Activated CD8-positive, alpha-beta T cell treated with anti-CD3 and anti-CD28 coated beads, Interleukin-2, amount 10 ng/mL, durations not matched to agents 7 days and 5 days (primary cell): ENCODE measurements around the gene HOXA10. TPM values are rescaled to one million over a fixed set of nuclear protein-coding genes. Genes with fewer than 3 reads are reported as not detected.
A peak's percentile ranks its signal among the peaks of the same experiment; 100 is the strongest.

Experiments used
- ATAC-seq: fragments of 150-1000 bp; cut with Tn5 transposase; one replicate; pipeline ENCODE4 v1.10.0; 2021; ENCODE audit warnings: moderate library complexity
- CTCF ChIA-PET: fragments of 350-600 bp; sonication (Branson Sonifier 250); formaldehyde crosslinking; loops from one replicate; lab custom pipeline; 2021; ENCODE audit warnings: antibody characterized with exemption; lab: Charles Lee
- POLR2A ChIA-PET: fragments of 350-600 bp; sonication (Branson Sonifier 250); formaldehyde crosslinking; loops from one replicate; lab custom pipeline; 2021; ENCODE audit warnings: antibody characterized with exemption; lab: Charles Lee
- DNase-seq: peaks from one replicate; pipeline ENCODE4 v3.0.0-alpha.2; 2020
- H3K27ac Mint-ChIP-seq: one replicate; pipeline ENCODE4 v1.8.0; 2021; ENCODE audit warnings: mild to moderate bottlenecking, mixed read lengths
- H3K27me3 Mint-ChIP-seq: one replicate; pipeline ENCODE4 v1.8.0; 2021; ENCODE audit warnings: low read depth, mixed read lengths
- H3K36me3 Mint-ChIP-seq: one replicate; pipeline ENCODE4 v1.8.0; 2021; ENCODE audit warnings: low read depth, mixed read lengths
- H3K4me1 Mint-ChIP-seq: one replicate; pipeline ENCODE4 v1.8.0; 2021; ENCODE audit warnings: low read depth, mixed read lengths
- H3K4me3 Mint-ChIP-seq: one replicate; pipeline ENCODE4 v1.8.0; 2021; ENCODE audit warnings: mild to moderate bottlenecking, mixed read lengths
- H3K9me3 Mint-ChIP-seq: one replicate; pipeline ENCODE4 v1.8.0; 2022; ENCODE audit warnings: mixed read lengths; ENCODE audit not compliant: insufficient read depth
- total RNA-seq, 2 experiments: library from RNA; stranded (reverse); gene quantifications; one replicate each; pipeline ENCODE4 v1.2.3, GENCODE V29; 2021

HOXA10 gene
- total RNA-seq: not detected

DNA sequence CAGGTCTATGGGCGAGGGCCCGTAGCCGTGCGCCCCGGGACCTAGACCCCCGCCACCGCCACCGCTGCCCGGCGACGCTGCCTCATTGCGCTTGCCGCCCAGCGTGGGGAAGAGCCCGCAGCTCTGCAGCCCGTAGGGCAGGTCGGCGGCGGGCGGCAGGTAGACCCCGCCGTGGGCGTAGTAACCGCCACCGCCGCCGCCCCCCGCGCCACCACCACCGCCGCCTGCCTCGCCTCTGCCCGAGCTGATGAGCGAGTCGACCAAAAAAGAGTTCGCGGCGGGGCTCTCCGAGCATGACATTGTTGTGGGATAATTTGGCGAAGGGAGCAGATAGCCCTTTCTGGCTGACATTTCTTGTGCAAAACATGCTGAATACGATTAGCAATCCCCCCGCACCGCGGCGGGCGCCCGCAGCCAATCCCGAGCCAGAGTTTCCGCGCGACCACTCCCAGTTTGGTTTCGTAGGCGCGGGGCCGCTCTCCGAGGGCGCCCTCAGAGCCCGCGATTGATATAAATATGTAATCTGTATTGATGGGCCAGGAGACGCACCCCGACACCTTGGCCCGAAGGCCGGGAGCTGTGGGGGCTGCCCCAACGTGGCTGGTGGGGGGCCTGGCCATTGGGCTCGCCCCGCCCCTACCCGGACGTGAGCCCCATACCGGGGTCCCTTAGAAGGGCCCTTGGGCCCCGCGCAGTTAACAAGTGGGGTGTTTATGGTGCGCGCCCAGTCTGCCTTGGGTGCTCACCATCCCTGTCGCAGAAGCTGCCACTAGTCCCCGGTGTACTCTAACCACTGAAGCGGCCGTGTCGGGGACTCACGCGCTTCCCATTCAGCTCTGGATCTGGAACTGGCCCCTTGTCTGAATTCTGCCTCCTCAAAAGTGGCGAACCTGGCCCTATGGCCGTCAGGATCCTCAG lies at the start of gene HOXA10:
Gene HOXA10 (minus strand): TSS at position 365 of the 918 bp plus-strand sequence. CDS start 14 bp downstream, at position 351.
- Mint-ChIP-seq H3K27ac (no peak within 1 kb of the TSS), H3K4me1 (peaks cover 10% of the 10 kb centered on the region), H3K9me3 (no peaks in the 10 kb centered on the region), H3K4me3 (peak within 1 kb of the TSS; percentile 31), H3K36me3 (peaks cover 5% of the 10 kb centered on the region), H3K27me3 (peaks cover 60% of the 10 kb centered on the region)
- ChIA-PET POLR2A (no interaction called here), CTCF (interaction anchor here (1.0 kb wide), 1 partner anchor 22 kb away, joined by 4 read pairs; no protein-coding TSS in a partner anchor)
- no peak for ATAC-seq
- no peak for DNase-seq

DNA sequence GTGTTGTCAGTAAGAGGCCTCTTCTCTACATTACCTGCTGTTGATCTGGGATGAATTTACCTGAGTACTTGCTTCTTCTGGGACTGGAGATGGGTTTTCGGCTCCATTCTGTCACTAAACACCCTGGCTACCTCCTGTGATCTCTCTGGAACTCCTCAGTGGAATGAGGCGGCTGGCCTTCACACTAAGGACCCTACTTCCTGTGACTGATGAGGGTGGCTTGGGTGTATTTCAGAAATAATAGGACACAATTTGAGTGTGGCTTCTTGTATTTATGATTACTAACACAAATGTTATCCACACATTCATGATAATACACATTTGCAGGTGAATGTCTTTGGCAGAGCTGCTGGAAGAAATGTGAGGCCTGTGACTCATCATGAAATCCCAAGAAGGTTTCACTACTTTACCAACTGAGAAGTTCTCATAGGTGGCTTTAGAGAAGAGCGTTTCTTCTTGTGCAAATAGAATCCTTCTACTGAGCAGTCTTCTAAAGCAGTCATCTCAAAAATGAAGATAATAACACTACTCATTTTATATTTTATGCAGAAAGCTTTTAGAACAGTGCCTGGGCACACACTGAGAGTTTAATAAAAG lies 47.2 kb upstream of the HOXA10 start:
- ATAC-seq (no peak), DNase-seq (no peak)
- Mint-ChIP-seq H3K9me3 (no peaks in the 10 kb centered on the region), H3K27me3 (peaks cover 66% of the 10 kb centered on the region), H3K27ac (no peak overlapping the region), H3K36me3 (no peaks in the 10 kb centered on the region), H3K4me1 (peaks cover 1% of the 10 kb centered on the region), H3K4me3 (no peak overlapping the region)
- ChIA-PET POLR2A (interaction anchor here (0.8 kb wide), 1 partner anchor 10 kb away, joined by 3 read pairs; no protein-coding TSS in a partner anchor), CTCF (interaction anchor here (1.2 to 1.3 kb wide), 2 partner anchors 10 to 11 kb away, joined by 3 read pairs; no protein-coding TSS in a partner anchor)

DNA sequence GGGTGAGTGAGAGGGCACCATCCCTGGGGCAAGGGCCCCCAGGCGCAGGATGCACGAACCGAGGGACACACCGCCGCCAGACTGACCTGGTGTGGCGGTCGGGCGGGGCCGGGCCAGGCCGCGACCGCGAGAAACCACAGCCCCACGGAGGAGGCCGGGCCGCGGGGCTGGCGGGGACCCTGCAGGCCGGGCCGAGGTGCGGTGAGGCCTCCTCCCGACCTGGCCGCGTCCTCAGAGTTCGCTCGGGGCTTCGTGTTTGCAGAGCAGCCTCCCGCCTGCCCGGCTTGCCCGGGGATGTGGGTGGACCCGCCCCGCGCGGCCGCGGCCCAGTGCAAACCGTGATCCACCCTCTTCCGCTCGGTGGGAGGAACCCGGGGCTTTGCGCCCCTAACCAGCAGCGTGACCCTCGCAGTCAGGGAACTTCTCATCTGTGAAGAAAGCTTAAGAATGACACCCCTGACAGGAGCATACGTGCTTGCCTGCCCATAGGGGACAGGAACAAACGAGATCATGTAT lies 46.4 kb upstream of the HOXA10 start:
- CTCF ChIA-PET: interaction anchor here (1.3 kb wide), 1 partner anchor 9 kb away, joined by 3 read pairs; no protein-coding TSS in a partner anchor
- no peaks in the 10 kb centered on the region for H3K9me3 Mint-ChIP-seq
- H3K27me3 Mint-ChIP-seq: peaks cover 70% of the 10 kb centered on the region
- no peak for DNase-seq
- no peaks in the 10 kb centered on the region for H3K36me3 Mint-ChIP-seq
- H3K4me3 Mint-ChIP-seq: no peak overlapping the region
- ATAC-seq: no peak
- POLR2A ChIA-PET: interaction anchor here (0.8 kb wide), 1 partner anchor 9 kb away, joined by 3 read pairs; no protein-coding TSS in a partner anchor
- H3K4me1 Mint-ChIP-seq: peaks cover 1% of the 10 kb centered on the region
- H3K27ac Mint-ChIP-seq: no peak overlapping the region

DNA sequence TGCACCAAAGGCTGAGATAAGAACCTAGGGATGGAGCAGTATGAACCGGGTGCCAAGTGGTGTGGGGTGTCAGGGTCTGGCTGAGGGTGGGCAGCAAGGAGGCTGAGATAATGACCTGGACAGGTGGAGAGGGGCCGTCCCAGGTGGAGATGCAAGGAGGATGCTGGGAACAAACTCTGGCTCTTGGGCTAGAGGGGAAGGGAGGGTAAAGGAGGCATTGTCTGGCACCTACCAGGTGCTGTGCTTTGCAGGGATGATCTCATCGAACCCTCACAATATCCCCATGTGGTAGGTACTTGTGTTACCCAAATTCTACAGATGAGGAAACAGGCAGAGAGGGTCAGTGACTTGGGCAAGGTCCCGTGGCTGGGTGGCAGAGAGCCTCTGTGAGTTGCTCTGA lies 45.7 kb upstream of the HOXA10 start:
- Mint-ChIP-seq H3K4me1 (peaks cover 1% of the 10 kb centered on the region), H3K9me3 (no peaks in the 10 kb centered on the region), H3K4me3 (no peak overlapping the region), H3K27ac (no peak overlapping the region), H3K27me3 (peaks cover 70% of the 10 kb centered on the region), H3K36me3 (no peaks in the 10 kb centered on the region)
- no peak for ATAC-seq
- POLR2A ChIA-PET: no interaction called here
- CTCF ChIA-PET: no interaction called here
- DNase-seq: no peak

DNA sequence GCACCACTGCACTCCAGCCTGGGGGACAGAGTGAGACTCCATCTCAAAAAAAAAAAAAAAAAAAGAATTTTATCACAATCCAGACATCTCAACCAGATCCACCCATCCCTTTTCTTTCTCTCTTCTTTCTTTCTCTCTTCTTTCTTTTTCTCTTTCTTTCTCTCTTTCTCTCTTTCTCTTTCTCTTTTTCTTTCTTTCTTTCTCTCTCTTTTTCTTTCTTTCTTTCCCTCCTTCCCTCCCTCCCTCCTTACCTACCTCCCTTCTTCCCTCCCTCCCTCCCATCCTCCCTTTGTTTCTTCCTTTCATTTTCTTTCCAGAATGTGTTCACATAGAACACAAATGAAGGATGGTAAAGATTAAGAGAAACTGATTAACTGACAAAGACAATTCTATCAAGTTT lies 43.8 kb upstream of the HOXA10 start:
- POLR2A ChIA-PET: interaction anchor here (0.7 kb wide), 1 partner anchor 20 kb away, joined by 3 read pairs; no protein-coding TSS in a partner anchor
- no peaks in the 10 kb centered on the region for H3K36me3 Mint-ChIP-seq
- ATAC-seq: no peak

DNA sequence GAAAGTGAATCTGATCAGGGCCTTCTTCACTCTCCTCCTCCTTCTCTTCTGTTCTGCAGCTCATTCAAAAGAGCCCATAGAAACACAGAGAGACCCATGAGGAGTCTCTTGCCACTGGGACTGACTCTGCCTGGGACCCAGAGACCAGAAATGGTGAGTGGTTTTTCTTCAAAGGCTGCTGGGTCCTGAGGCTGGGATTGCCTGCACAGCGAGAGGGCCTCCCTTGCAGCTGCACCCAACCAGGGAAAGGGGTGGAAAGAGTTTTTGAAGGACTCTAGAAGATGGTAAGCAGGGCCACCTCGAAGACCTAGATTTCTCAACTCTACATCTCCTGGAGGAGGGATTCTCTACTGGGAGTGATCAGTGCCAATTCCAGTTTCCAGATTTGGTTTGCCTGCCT lies 41.2 kb upstream of the HOXA10 start:
- DNase-seq (no peak), ATAC-seq (no peak)
- Mint-ChIP-seq H3K36me3 (no peaks in the 10 kb centered on the region), H3K4me3 (no peak overlapping the region), H3K27ac (no peak overlapping the region), H3K27me3 (peaks cover 76% of the 10 kb centered on the region), H3K9me3 (no peaks in the 10 kb centered on the region), H3K4me1 (peaks cover 5% of the 10 kb centered on the region)
- POLR2A ChIA-PET: no interaction called here
- CTCF ChIA-PET: interaction anchor here (1.3 kb wide), 1 partner anchor 19 kb away, joined by 5 read pairs; no protein-coding TSS in a partner anchor

More for the DNA sequence above, 43.8 kb upstream of the HOXA10 start:
- CTCF ChIA-PET: interaction anchor here (1.1 kb wide), 1 partner anchor 38 kb away, joined by 3 read pairs; no protein-coding TSS in a partner anchor
- Mint-ChIP-seq H3K27me3 (peaks cover 72% of the 10 kb centered on the region), H3K27ac (no peak overlapping the region), H3K4me3 (no peak overlapping the region), H3K9me3 (no peaks in the 10 kb centered on the region), H3K4me1 (peaks cover 1% of the 10 kb centered on the region)
- no peak for DNase-seq

DNA sequence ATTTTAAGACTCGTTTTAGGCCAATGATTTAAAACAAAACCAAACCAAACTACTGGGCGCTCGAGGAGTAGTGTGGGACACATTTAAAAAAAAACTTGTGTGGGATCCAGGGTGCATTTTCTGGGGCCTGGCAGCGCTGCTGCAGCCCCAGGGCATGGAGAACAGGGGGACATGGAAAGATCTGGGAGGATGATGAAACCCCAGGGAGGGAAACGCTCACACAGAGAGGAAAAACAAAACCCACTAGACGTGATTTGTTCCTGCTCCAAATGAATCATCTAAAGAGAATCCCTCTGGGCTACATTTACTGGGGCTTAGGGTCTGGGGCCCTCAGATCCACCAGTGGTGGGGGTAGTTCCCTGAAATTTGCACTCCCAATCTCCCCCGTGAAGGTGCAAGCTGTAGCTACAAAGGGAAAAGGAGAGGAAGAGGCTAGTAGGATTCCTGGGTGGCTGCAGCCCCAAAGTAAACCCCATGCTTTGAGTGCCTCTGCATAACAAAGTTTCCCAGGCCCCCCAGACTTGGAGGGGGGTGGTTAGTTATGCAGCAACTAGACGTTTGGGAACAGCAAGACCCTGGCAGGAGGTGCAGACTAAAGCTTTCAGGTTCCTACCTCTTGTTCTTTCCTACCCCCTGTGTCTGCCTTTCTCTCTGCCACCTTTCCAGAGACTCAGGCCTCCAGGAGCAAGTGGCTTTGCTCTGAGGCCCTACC lies 40.3 kb upstream of the HOXA10 start:
- DNase-seq (no peak), ATAC-seq (no peak)
- Mint-ChIP-seq H3K27ac (no peak overlapping the region), H3K9me3 (no peaks in the 10 kb centered on the region), H3K27me3 (peaks cover 76% of the 10 kb centered on the region), H3K4me1 (peaks cover 5% of the 10 kb centered on the region), H3K36me3 (no peaks in the 10 kb centered on the region), H3K4me3 (no peak overlapping the region)
- ChIA-PET CTCF (interaction anchor here (1.3 kb wide), 1 partner anchor 18 kb away, joined by 5 read pairs; no protein-coding TSS in a partner anchor), POLR2A (no interaction called here)

DNA sequence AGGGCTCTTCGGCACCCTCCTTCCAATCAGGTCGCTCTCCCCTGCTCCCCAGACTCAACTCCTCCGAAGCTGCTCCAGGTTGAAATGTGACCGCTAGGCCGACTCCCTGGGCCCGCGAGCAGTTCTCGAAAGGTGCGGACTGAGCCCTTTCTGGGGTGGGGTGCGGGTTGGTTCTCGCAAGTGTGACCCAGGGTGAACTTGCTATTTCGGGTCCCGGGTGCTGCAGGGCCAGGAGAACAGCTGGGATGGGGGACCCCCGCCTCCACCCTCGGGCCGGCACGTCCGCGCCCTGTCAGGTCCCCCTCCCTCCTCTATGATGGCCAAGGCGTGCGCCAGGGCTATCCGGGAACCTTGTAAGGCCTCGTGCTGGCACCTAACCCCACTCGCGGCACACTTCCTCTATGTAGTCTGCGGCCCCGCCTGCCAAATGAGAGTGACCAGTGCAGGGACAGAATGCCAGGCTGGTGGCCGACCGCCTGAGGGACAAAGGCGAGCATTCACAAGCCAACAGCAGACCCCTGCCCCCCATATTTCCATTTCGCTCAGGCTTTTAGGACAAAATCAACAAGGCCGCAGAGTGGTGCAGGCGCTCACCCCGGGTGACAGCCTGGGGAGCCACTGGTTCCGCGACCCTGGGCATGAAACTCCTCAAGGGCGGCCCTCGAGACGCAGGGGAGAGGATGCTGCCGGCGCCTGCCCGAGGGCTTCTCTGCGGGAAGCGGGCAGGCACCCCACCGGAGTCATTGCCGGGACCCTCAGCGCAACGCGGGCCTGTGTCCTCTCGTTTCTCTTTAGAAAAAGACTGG lies 39.5 kb upstream of the HOXA10 start:
- ChIA-PET POLR2A (no interaction called here), CTCF (interaction anchor here (1.3 kb wide), 1 partner anchor 18 kb away, joined by 5 read pairs; no protein-coding TSS in a partner anchor)
- H3K9me3 Mint-ChIP-seq: no peaks in the 10 kb centered on the region
- H3K27ac Mint-ChIP-seq: no peak overlapping the region
- H3K27me3 Mint-ChIP-seq: peaks cover 73% of the 10 kb centered on the region
- peaks cover 5% of the 10 kb centered on the region for H3K4me1 Mint-ChIP-seq
- no peak overlapping the region for H3K4me3 Mint-ChIP-seq
- H3K36me3 Mint-ChIP-seq: no peaks in the 10 kb centered on the region
- ATAC-seq: no peak
- DNase-seq: no peak

DNA sequence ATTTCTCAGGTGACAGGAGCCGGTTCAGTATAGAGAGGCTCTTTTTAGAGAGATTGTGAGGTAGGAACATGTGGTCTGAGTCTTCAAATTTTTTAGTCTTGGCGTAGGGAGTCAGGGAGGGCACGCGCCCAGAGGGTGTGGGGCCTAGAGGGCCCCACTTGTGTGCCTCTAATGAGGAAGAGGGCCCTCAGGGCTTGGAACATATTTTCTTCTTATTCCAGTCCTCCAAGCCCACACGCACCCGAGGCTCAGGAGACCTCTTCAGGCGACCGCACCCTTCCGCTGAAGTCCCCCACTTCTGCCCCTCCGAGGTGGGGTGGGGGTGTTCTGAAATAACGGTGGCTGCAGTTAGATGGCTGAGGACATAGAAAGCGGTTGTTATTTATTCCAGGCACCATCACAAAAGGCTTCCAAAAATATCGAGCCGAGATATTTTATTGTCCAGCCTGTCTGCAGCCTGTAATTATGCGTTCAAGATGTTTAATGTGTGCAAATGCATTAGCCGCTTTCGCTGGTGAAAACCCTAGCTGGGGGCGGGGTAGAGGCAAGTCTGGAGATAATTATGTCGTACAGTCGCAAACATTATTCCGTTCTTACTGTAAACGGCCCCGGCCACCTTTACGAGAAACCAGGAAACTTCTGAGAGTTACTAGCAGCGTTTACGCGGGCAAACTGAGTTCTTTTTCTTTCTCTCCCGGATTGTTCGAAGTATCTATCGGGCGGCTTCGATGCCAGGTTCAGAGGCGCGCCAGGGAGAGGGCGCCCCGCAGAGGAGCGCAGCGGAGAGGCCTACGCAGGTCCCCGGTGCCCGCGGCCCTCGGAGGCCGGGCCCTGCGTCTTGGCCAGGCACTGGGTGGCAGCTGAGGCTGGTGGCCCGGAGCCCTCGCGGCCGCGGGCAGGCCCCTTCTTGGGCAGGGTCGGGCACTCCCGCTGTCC lies 38.6 kb upstream of the HOXA10 start:
- Mint-ChIP-seq H3K4me1 (peaks cover 5% of the 10 kb centered on the region), H3K9me3 (no peaks in the 10 kb centered on the region), H3K36me3 (no peaks in the 10 kb centered on the region), H3K27ac (no peak overlapping the region), H3K27me3 (peaks cover 78% of the 10 kb centered on the region), H3K4me3 (no peak overlapping the region)
- ChIA-PET CTCF (interaction anchor here (1.1 kb wide), 1 partner anchor 8 kb away, joined by 3 read pairs; no protein-coding TSS in a partner anchor), POLR2A (no interaction called here)
- DNase-seq (no peak), ATAC-seq (no peak)

DNA sequence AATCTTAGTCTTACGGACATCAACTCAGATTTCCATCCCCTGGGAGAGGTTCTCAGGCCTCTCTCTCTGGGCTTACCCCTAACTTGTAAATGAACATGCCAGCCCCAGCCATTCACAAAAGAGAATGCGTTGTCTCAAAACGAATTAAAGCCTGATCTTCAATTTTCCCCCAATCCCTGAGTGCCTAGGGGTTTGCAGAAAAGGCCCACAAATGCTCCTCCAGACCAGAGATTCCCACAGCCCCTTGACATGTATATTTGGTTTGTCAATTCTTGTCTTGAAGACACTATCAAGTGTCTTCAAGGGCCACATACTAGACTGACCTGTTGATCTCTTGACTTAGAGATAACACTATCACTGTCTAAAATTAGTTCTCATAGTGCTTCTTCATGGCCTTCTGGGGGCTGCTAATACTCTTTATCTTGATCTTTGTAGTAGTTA lies 37.7 kb upstream of the HOXA10 start:
- no peak for ATAC-seq
- H3K4me3 Mint-ChIP-seq: no peak overlapping the region
- no peaks in the 10 kb centered on the region for H3K9me3 Mint-ChIP-seq

More for the DNA sequence above, 37.7 kb upstream of the HOXA10 start:
- peaks cover 80% of the 10 kb centered on the region for H3K27me3 Mint-ChIP-seq
- CTCF ChIA-PET: interaction anchor here (0.8 to 2.5 kb wide), 9 partner anchors 9 to 35 kb away, joined by 3 to 21 read pairs (median 4); no protein-coding TSS in a partner anchor
- H3K36me3 Mint-ChIP-seq: no peaks in the 10 kb centered on the region
- H3K27ac Mint-ChIP-seq: no peak overlapping the region
- DNase-seq: no peak
- peaks cover 5% of the 10 kb centered on the region for H3K4me1 Mint-ChIP-seq
- POLR2A ChIA-PET: interaction anchor here (0.7 kb wide), 1 partner anchor 9 kb away, joined by 3 read pairs; no protein-coding TSS in a partner anchor
